Measurements from ENCODE around the gene THBS3. TPM values are rescaled to one million over a fixed set of nuclear protein-coding genes. Genes with fewer than 3 reads are reported as not detected.

Gene THBS3
- total RNA-seq, 2 experiments from 2014 or later, result 25.5 to 26.1 TPM

GRCh38 chr1:155245163-155245524 is 37.4 kb upstream of the THBS3 start:
- Histone ChIP-seq H3K9me3 (ENCODE audit: control insufficient read depth in 1 of 2, insufficient read depth in 1 of 2, low read length in 2 of 2) (no peaks in the 10 kb centered on the region), H3K27ac (ENCODE audit: low read depth in 1 of 2, low read length in 2 of 2) (peak overlapping the region; percentile 61 to 66), H3K4me3 (ENCODE audit: low read length) (peak overlapping the region; percentile 68), H3K27me3 (ENCODE audit: control insufficient read depth in 1 of 2, insufficient read depth in 2 of 2, low read length in 2 of 2) (no peaks in the 10 kb centered on the region), H3K36me3 (ENCODE audit: insufficient read depth, low read length) (no peaks in the 10 kb centered on the region), H3K4me1 (ENCODE audit: insufficient read depth, low read length) (peaks cover 47% of the 10 kb centered on the region)
- ChIA-PET POLR2A (interaction anchor here (0.9 to 2.3 kb wide), 9 partner anchors 10 to 362 kb away, joined by 3 to 22 read pairs (median 6); partner anchors contain the start of genes ENTREP3, MTX1, SCAMP3 and THBS3), CTCF (interaction anchor here (0.7 to 2.2 kb wide), 6 partner anchors 17 to 160 kb away, joined by 3 to 11 read pairs (median 4); partner anchors contain the start of genes MTX1 and THBS3)
- Mint-ChIP-seq H3K9me3 (no peaks in the 10 kb centered on the region), H3K36me3 (ENCODE audit: low read depth) (peaks cover 10% of the 10 kb centered on the region), H3K27me3 (peaks cover 5% of the 10 kb centered on the region), H3K27ac (peak overlapping the region; percentile 96), H3K4me1 (ENCODE audit: low read depth) (peaks cover 47% of the 10 kb centered on the region), H3K4me3 (peak overlapping the region; percentile 90)
- TF ChIP-seq CTCF (IDR thresholded peaks at IDR 0.05), result no peak
- intact Hi-C loops (cut with DNase I, micrococcal nuclease), result no loop called here
- ATAC-seq (ENCODE audit: poor library complexity), result no peak
- peak in 1 of 14 experiments; percentile 2 for DNase-seq

GRCh38 chr1:155244368-155245162 is 36.9 kb upstream of the THBS3 start:
- ATAC-seq (ENCODE audit: poor library complexity), result peak; percentile 92
- TF ChIP-seq CTCF (IDR thresholded peaks at IDR 0.05), result peak; percentile 56
- DNase-seq, result peak; percentile 83 to 98 (median 91)
- Mint-ChIP-seq H3K27me3 (peaks cover 5% of the 10 kb centered on the region), H3K9me3 (no peaks in the 10 kb centered on the region), H3K4me3 (peak overlapping the region; percentile 90), H3K4me1 (ENCODE audit: low read depth) (peaks cover 47% of the 10 kb centered on the region), H3K27ac (peak overlapping the region; percentile 96), H3K36me3 (ENCODE audit: low read depth) (peaks cover 11% of the 10 kb centered on the region)
- CTCF ChIA-PET, result interaction anchor here (0.9 to 2.2 kb wide), 11 partner anchors 17 to 160 kb away, joined by 3 to 11 read pairs (median 5); partner anchors contain the start of genes KRTCAP2, MTX1, SCAMP3 and THBS3
- POLR2A ChIA-PET, result interaction anchor here (0.6 to 2.3 kb wide), 16 partner anchors 11 to 363 kb away, joined by 3 to 22 read pairs (median 4); partner anchors contain the start of genes ASH1L, CLK2, ENTREP3 and FDPS
- Histone ChIP-seq H3K4me1 (ENCODE audit: insufficient read depth, low read length) (peaks cover 46% of the 10 kb centered on the region), H3K27me3 (ENCODE audit: control insufficient read depth in 1 of 2, insufficient read depth in 2 of 2, low read length in 2 of 2) (no peaks in the 10 kb centered on the region), H3K4me3 (ENCODE audit: low read length) (peak overlapping the region; percentile 68), H3K36me3 (ENCODE audit: insufficient read depth, low read length) (peaks cover 4% of the 10 kb centered on the region), H3K27ac (ENCODE audit: low read depth in 1 of 2, low read length in 2 of 2) (peak overlapping the region; percentile 61 to 66), H3K9me3 (ENCODE audit: control insufficient read depth in 1 of 2, insufficient read depth in 1 of 2, low read length in 2 of 2) (no peaks in the 10 kb centered on the region)
- intact Hi-C loops (cut with DNase I, micrococcal nuclease), result loop anchor here (1.0 to 5.0 kb wide), 4 partner anchors 17 to 67 kb away; partner anchors contain the start of genes MTX1 (in 1 of the 2) and THBS3 (in 1 of the 2)

GRCh38 chr1:155242805-155243358 is 35.2 kb upstream of the THBS3 start:
- ChIA-PET POLR2A (interaction anchor here (1.5 to 2.3 kb wide), 2 partner anchors 35 to 320 kb away, joined by 4 to 22 read pairs; partner anchors contain the start of genes ASH1L, MTX1 and THBS3), CTCF (interaction anchor here (1.5 to 1.6 kb wide), 2 partner anchors 67 to 70 kb away, joined by 5 to 7 read pairs; partner anchors contain the start of gene KRTCAP2)
- Histone ChIP-seq H3K4me1 (ENCODE audit: insufficient read depth, low read length) (peaks cover 46% of the 10 kb centered on the region), H3K4me3 (ENCODE audit: low read length) (no peak overlapping the region), H3K9me3 (ENCODE audit: control insufficient read depth in 1 of 2, insufficient read depth in 1 of 2, low read length in 2 of 2) (no peaks in the 10 kb centered on the region), H3K27ac (ENCODE audit: low read depth in 1 of 2, low read length in 2 of 2) (peak overlapping the region in 1 of 2 donors; percentile 61), H3K36me3 (ENCODE audit: insufficient read depth, low read length) (peaks cover 12% of the 10 kb centered on the region), H3K27me3 (ENCODE audit: control insufficient read depth in 1 of 2, insufficient read depth in 2 of 2, low read length in 2 of 2) (no peaks in the 10 kb centered on the region)
- peaks cover 51% of the 10 kb centered on the region for H3K4me1 Mint-ChIP-seq (ENCODE audit: low read depth)
- peak overlapping the region; percentile 96 for H3K27ac Mint-ChIP-seq
- H3K36me3 Mint-ChIP-seq (ENCODE audit: low read depth), result peaks cover 20% of the 10 kb centered on the region
- intact Hi-C loops (cut with DNase I, micrococcal nuclease), result loop anchor here in 1 of 2 experiments (2.0 to 5.0 kb wide), 3 partner anchors 14 to 66 kb away; partner anchors contain the start of genes MTX1 and THBS3
- DNase-seq, result no peak
- no peak for TF ChIP-seq CTCF (IDR thresholded peaks at IDR 0.05)
- H3K9me3 Mint-ChIP-seq, result no peaks in the 10 kb centered on the region
- H3K4me3 Mint-ChIP-seq, result peak overlapping the region; percentile 85
- H3K27me3 Mint-ChIP-seq, result peaks cover 5% of the 10 kb centered on the region
- no peak for ATAC-seq (ENCODE audit: poor library complexity)
